KMS-11 (cell line): ENCODE results near the gene RMI1.
A peak's percentile ranks its signal among the peaks of the same experiment; 100 is the strongest.

Experiments used
- H2AFZ ChIP-seq: fragments of 200-600 bp; sonication (generic); 2 replicates; pipeline ENCODE4 v1.6.1; 2016; ENCODE audit warnings: antibody characterized with exemption, mixed run types, low read depth
- H3K27ac ChIP-seq: fragments of 200-600 bp; sonication (generic); 2 replicates; pipeline ENCODE4 v1.6.1; 2016; ENCODE audit warnings: mild to moderate bottlenecking, mixed run types
- H3K27me3 ChIP-seq: fragments of 200-600 bp; sonication (generic); 2 replicates; pipeline ENCODE4 v1.6.1; 2017; ENCODE audit warnings: mild to moderate bottlenecking, low read depth, mixed run types, moderate library complexity; ENCODE audit not compliant: insufficient read depth
- H3K36me3 ChIP-seq: fragments of 200-600 bp; sonication (generic); 2 replicates; pipeline ENCODE4 v1.6.1; 2017; ENCODE audit warnings: mild to moderate bottlenecking, mixed run types; ENCODE audit not compliant: insufficient read depth
- H3K4me1 ChIP-seq: fragments of 200-600 bp; sonication (generic); 2 replicates; pipeline ENCODE4 v1.6.1; 2016; ENCODE audit warnings: mild to moderate bottlenecking, low read depth, mixed run types; ENCODE audit not compliant: poor library complexity, severe bottlenecking
- H3K4me2 ChIP-seq: fragments of 200-600 bp; sonication (generic); 2 replicates; pipeline ENCODE4 v1.7.0; 2016; ENCODE audit warnings: mild to moderate bottlenecking, mixed run types
- H3K4me3 ChIP-seq: fragments of 200-600 bp; sonication (generic); IDR thresholded peaks from 2 replicates; pipeline ENCODE4 v1.6.1; 2017; ENCODE audit warnings: low read depth, low read length, mixed read lengths; ENCODE audit not compliant: insufficient read depth
- H3K79me2 ChIP-seq: fragments of 200-600 bp; sonication (generic); 2 replicates; pipeline ENCODE4 v1.6.1; 2016; ENCODE audit warnings: low read depth, mixed run types; ENCODE audit not compliant: insufficient read depth
- H3K9ac ChIP-seq: fragments of 200-600 bp; sonication (generic); 2 replicates; pipeline ENCODE4 v1.6.1; 2016; ENCODE audit warnings: mild to moderate bottlenecking, mixed run types
- H4K20me1 ChIP-seq: fragments of 200-600 bp; sonication (generic); 2 replicates; pipeline ENCODE4 v1.6.1; 2016; ENCODE audit warnings: mild to moderate bottlenecking, mixed run types; ENCODE audit not compliant: insufficient read depth
- TF ChIP-seq, protein P1 (sequence below): fragments of 200-600 bp; sonication (generic); conservative IDR thresholded peaks from 2 replicates; pipeline ENCODE4 v1.6.1; 2017; ENCODE audit warnings: low read depth, mild to moderate bottlenecking, antibody characterized with exemption, low read length, moderate library complexity, mixed read lengths

The RMI1 gene

DNA sequence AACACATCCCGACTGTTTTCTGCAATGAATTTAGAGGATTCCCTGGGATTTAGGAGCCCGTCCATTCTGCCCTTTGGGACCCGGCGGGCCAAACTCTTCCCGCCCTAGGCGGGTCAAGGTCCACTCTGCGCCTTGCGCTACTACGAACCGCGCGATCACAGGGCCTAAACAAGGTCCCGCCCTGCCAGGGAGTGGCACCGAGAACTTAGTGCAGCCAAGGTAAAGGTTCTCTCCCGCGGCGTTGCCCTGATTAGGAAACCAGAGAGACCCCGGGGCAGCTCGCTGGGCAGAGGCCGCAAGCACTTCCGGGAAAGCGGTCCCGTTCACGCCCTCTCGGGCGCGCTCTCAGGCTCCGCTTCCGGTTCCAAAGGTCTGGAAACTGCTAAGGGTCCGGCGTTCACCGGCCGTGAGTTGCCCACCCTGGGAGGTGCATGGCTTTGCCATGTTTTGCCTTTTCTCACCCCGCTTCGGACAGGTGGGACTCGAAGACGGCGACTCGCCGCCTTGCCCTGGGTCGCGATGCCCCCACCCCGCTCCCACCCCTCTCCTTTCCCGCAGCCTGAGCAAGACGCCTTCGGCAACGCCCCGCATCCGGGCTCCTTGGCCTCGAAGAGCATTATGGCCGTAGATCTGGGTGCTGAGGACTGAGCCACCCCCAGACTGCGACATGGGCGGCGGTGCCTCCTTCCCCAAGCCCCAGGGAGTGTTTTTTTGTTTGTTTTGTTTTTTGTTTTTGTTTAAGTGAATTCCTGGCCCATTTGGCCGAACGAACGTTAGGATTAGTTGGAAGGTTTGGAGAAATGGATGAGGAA, 24.0 kb upstream of the RMI1 start:
- H3K36me3 ChIP-seq: no peaks in the 10 kb centered on the region
- H3K27me3 ChIP-seq: no peaks in the 10 kb centered on the region
- no peaks in the 10 kb centered on the region for H4K20me1 ChIP-seq
- TF ChIP-seq, protein P1, sequence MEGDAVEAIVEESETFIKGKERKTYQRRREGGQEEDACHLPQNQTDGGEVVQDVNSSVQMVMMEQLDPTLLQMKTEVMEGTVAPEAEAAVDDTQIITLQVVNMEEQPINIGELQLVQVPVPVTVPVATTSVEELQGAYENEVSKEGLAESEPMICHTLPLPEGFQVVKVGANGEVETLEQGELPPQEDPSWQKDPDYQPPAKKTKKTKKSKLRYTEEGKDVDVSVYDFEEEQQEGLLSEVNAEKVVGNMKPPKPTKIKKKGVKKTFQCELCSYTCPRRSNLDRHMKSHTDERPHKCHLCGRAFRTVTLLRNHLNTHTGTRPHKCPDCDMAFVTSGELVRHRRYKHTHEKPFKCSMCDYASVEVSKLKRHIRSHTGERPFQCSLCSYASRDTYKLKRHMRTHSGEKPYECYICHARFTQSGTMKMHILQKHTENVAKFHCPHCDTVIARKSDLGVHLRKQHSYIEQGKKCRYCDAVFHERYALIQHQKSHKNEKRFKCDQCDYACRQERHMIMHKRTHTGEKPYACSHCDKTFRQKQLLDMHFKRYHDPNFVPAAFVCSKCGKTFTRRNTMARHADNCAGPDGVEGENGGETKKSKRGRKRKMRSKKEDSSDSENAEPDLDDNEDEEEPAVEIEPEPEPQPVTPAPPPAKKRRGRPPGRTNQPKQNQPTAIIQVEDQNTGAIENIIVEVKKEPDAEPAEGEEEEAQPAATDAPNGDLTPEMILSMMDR: no peak
- H3K27ac ChIP-seq: peak overlapping the region; percentile 48
- peak overlapping the region; percentile 58 for H3K9ac ChIP-seq
- no peak overlapping the region for H3K4me3 ChIP-seq
- H3K4me1 ChIP-seq: no peaks in the 10 kb centered on the region
- no peaks in the 10 kb centered on the region for H3K79me2 ChIP-seq
- H2AFZ ChIP-seq: peak overlapping the region; percentile 64
- no peak overlapping the region for H3K4me2 ChIP-seq

DNA sequence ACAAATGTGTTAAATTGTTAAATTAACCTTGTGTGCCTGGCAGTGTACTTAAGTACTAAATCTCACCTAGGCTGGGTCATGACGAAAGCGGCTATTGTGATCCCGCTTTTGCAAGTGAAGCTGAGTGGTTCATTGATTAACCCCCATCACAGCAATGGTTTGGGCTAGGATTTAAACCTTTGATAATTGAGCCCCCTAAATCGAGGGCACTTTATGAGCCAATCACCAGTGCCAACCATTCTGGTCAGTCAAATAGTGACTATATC, 23.4 kb upstream of the RMI1 start:
- no peak overlapping the region for H3K4me2 ChIP-seq
- TF ChIP-seq, protein P1: no peak
- H4K20me1 ChIP-seq: no peaks in the 10 kb centered on the region
- no peak overlapping the region for H3K9ac ChIP-seq
- no peak overlapping the region for H3K27ac ChIP-seq
- H2AFZ ChIP-seq: peak overlapping the region; percentile 27; the same call in 1 of the 2 replicates
- no peaks in the 10 kb centered on the region for H3K36me3 ChIP-seq
- H3K4me1 ChIP-seq: no peaks in the 10 kb centered on the region
- H3K79me2 ChIP-seq: no peaks in the 10 kb centered on the region
- no peaks in the 10 kb centered on the region for H3K27me3 ChIP-seq
- no peak overlapping the region for H3K4me3 ChIP-seq

DNA sequence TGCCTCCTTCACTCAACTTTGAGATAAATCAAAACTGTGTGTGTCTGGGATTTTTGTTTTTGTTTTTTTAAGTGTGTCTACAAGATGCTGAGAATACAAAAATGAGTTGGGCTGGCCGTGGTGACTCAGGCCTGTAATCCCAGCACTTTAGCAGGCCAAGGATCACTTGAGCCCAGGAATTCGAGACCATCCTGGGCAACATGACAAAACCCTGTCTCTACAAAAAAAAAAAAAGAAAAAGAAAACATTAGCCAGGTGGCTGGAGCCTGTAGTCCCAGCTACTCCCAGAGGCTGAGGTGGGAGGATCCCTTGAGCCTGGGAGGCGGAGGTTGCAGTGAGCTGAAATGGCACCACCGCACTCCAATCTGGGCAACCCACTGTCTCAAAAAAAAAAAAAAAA, 21.5 kb upstream of the RMI1 start:
- no peaks in the 10 kb centered on the region for H3K27me3 ChIP-seq
- no peak overlapping the region for H3K4me3 ChIP-seq
- TF ChIP-seq, protein P1: no peak
- H3K9ac ChIP-seq: no peak overlapping the region
- H3K27ac ChIP-seq: no peak overlapping the region
- H3K4me2 ChIP-seq: no peak overlapping the region
- no peaks in the 10 kb centered on the region for H4K20me1 ChIP-seq
- no peak overlapping the region for H2AFZ ChIP-seq
- H3K36me3 ChIP-seq: no peaks in the 10 kb centered on the region
- H3K4me1 ChIP-seq: no peaks in the 10 kb centered on the region
- H3K79me2 ChIP-seq: no peaks in the 10 kb centered on the region

DNA sequence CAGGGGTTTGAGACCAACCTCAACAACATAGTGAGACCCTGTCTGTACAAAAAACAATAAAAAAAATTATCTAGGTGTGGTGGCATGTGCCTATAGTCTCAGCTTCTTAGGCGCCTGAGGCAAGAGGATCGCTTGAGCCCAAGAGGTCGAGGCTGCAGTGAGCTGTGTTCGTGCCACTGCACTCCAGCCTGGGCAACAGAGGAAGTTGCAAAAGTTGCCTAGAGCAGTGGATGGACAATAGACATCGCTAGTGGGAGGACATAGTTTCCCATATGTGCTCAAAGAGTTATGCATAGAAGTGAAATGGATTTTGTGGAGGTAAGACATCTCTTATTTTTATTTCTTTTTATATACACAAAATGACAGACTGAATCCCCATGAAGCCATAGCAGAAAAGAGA, 19.6 kb upstream of the RMI1 start:
- Histone ChIP-seq H3K4me3 (no peak overlapping the region), H3K4me1 (no peaks in the 10 kb centered on the region), H3K36me3 (no peaks in the 10 kb centered on the region), H2AFZ (no peak overlapping the region), H4K20me1 (no peaks in the 10 kb centered on the region), H3K79me2 (no peaks in the 10 kb centered on the region), H3K9ac (no peak overlapping the region), H3K4me2 (no peak overlapping the region), H3K27me3 (no peaks in the 10 kb centered on the region), H3K27ac (no peak overlapping the region)
- TF ChIP-seq, protein P1: no peak
